Hepatocyte (in vitro differentiated cells): ENCODE data around the gene PNPLA7. TPM values are rescaled to one million over a fixed set of nuclear protein-coding genes. Genes with fewer than 3 reads are reported as not detected.

Experiments used
- DNase-seq: peaks from one replicate; pipeline ENCODE4 v3.0.0-alpha.2; 2016; ENCODE audit warnings: low spot score
- H2AFZ ChIP-seq: fragments of 200-600 bp; sonication (generic); 2 replicates; pipeline ENCODE4 v1.6.0; 2016; ENCODE audit warnings: antibody characterized with exemption, mild to moderate bottlenecking
- H3K27ac ChIP-seq: fragments of 200-600 bp; sonication (generic); 2 replicates; pipeline ENCODE4 v1.5.1; 2016; ENCODE audit warnings: mild to moderate bottlenecking
- H3K27me3 ChIP-seq: fragments of 200-600 bp; sonication (generic); 2 replicates; pipeline ENCODE4 v1.6.1; 2016
- H3K36me3 ChIP-seq: fragments of 200-600 bp; sonication (generic); replicated peaks from 2 replicates; pipeline ENCODE4 v1.5.1; 2016; ENCODE audit warnings: low read depth; ENCODE audit not compliant: insufficient read depth
- H3K4me1 ChIP-seq: fragments of 200-600 bp; sonication (generic); 2 replicates; pipeline ENCODE4 v1.5.1; 2016; ENCODE audit warnings: mild to moderate bottlenecking, moderate library complexity; ENCODE audit not compliant: insufficient read depth
- H3K4me2 ChIP-seq: fragments of 200-600 bp; sonication (generic); 2 replicates; pipeline ENCODE4 v1.6.0; 2016
- H3K4me3 ChIP-seq: fragments of 200-600 bp; sonication (generic); 2 replicates; pipeline ENCODE4 v1.5.1; 2016; ENCODE audit warnings: mild to moderate bottlenecking
- H3K79me2 ChIP-seq: fragments of 200-600 bp; sonication (generic); 2 replicates; pipeline ENCODE4 v1.6.0; 2017; ENCODE audit warnings: mild to moderate bottlenecking
- H3K9me2 ChIP-seq: fragments of 200-600 bp; sonication (generic); replicated peaks from 2 replicates; pipeline ENCODE4 v1.6.0; 2017; ENCODE audit warnings: mild to moderate bottlenecking; ENCODE audit not compliant: insufficient read depth
- H3K9me3 ChIP-seq: fragments of 200-600 bp; sonication (generic); 2 replicates; pipeline ENCODE4 v1.5.1; 2016; ENCODE audit warnings: low read depth, mild to moderate bottlenecking
- H4K20me1 ChIP-seq: fragments of 200-600 bp; sonication (generic); 2 replicates; pipeline ENCODE4 v1.6.0; 2016; ENCODE audit warnings: mild to moderate bottlenecking; ENCODE audit not compliant: insufficient read depth, poor library complexity, severe bottlenecking
- EZH2 ChIP-seq: fragments of 200-600 bp; sonication (generic); IDR thresholded peaks from 2 replicates; pipeline ENCODE4 v1.6.1; 2016; ENCODE audit warnings: antibody characterized with exemption, mild to moderate bottlenecking, borderline replicate concordance
- EZH2phosphoT487 ChIP-seq: fragments of 200-600 bp; sonication (generic); IDR thresholded peaks from one replicate; pipeline ENCODE4 v1.6.1; 2018; ENCODE audit warnings: antibody characterized with exemption, mild to moderate bottlenecking, low read depth, moderate library complexity; ENCODE audit not compliant: unreplicated experiment, severe bottlenecking
- WGBS: methylation state at CpG from one replicate; pipeline ENCODE4 v1.1.6; 2016; ENCODE audit warnings: low lambda C conversion rate; ENCODE audit errors: missing lambda C conversion rate; 5-methylcytosine and 5-hydroxymethylcytosine counted together
- polyA plus RNA-seq: library from polyadenylated mRNA; unstranded; fragments of >200 nt; fragmentation: Nextera tagmentation; extraction: Ambion mirVana; gene quantifications from 2 replicates; pipeline ENCODE4 v1.2.1, GENCODE V29; 2016
- total RNA-seq: library from RNA; depleted of rRNA; stranded (reverse); fragments of >200 nt; gene quantifications from 2 replicates; pipeline ENCODE4 v1.2.3, GENCODE V29; 2014
- TF ChIP-seq, protein P1 (sequence below): fragments of 200-600 bp; sonication (generic); IDR thresholded peaks from 2 replicates; pipeline ENCODE4 v1.5.1; 2016; ENCODE audit warnings: antibody characterized with exemption, mild to moderate bottlenecking; ENCODE audit not compliant: poor library complexity

PNPLA7 gene
- total and polyA plus RNA-seq, 2 experiments from 2014 or later = 0.62 to 0.77 TPM

DNA sequence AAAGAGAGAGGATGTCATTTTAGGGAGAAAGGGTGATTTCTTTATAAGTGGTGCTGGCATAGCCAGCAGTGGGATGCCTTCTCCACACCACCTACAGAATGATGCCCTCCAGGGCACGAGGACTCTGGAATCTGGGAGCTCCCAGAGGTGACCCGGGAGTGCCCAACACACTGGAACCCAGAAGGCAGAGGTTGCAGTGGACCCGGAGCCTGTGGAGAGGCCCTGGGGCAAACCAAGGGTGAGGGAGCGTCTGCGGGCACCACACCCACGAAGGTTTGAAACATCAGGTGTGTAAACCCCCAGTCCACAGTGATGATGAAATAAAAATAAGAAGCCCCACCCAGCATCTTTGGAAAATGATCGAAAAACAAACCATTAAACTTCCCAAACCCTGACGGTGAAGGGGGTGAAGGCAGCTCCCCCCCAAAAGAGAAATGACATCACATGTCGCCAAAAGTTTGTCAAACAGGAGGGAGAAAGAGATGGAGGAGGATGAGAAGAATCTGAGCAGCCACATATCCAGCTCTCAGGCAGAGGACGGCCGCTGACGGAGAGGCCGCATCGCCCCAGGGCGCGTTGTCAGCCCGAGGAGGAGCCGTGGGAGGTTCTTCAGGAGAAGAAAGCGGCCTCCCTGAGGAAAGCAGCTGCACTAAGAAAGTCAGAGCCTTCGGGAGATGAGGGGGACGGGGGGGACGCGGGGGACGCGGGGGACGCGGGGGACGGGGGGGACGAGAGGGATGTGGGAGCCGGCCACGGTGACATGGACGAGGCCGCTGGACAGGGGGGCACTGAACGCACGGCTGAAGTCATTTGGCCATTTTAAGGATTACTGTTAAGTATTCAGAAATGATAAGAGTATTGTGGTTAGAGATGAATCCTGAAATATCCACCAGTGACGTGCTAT lies 47.9 kb downstream of the PNPLA7 start:
- Histone ChIP-seq H3K9me2 (no peaks in the 10 kb centered on the region), H3K9me3 (no peaks in the 10 kb centered on the region), H3K27me3 (no peaks in the 10 kb centered on the region), H4K20me1 (no peaks in the 10 kb centered on the region), H3K79me2 (no peaks in the 10 kb centered on the region), H3K36me3 (no peaks in the 10 kb centered on the region), H3K27ac (no peak overlapping the region), H3K4me2 (no peak overlapping the region), H2AFZ (no peak overlapping the region), H3K4me1 (no peaks in the 10 kb centered on the region), H3K4me3 (no peak overlapping the region)
- DNase-seq = no peak
- WGBS = 78% methylated on average over 20 of the region's 36 CpGs
- TF ChIP-seq, protein P1, sequence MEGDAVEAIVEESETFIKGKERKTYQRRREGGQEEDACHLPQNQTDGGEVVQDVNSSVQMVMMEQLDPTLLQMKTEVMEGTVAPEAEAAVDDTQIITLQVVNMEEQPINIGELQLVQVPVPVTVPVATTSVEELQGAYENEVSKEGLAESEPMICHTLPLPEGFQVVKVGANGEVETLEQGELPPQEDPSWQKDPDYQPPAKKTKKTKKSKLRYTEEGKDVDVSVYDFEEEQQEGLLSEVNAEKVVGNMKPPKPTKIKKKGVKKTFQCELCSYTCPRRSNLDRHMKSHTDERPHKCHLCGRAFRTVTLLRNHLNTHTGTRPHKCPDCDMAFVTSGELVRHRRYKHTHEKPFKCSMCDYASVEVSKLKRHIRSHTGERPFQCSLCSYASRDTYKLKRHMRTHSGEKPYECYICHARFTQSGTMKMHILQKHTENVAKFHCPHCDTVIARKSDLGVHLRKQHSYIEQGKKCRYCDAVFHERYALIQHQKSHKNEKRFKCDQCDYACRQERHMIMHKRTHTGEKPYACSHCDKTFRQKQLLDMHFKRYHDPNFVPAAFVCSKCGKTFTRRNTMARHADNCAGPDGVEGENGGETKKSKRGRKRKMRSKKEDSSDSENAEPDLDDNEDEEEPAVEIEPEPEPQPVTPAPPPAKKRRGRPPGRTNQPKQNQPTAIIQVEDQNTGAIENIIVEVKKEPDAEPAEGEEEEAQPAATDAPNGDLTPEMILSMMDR = no peak
- no peak for TF ChIP-seq EZH2
- no peak for TF ChIP-seq EZH2phosphoT487

DNA sequence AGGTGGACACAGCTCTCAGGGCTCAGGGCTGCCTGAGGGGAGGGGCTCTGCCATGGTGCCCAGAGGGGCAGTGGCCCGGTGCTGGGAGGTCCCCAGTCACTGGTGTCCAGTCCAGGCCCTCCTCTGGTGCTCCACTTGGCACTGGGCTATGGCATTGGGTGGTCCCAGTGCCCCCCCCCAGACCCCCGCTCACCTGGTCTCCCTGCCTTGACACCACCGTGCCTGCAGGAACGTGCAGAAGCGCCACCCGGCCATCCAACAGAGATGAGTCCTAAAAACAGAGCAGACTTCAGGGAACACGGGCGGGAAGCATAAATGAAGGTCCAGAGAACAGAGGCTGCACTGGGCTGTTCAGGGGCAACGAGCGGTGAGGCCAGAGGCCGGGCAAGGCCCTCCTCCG lies 48.7 kb downstream of the PNPLA7 start:
- TF ChIP-seq, protein P1 = no peak
- TF ChIP-seq EZH2 (no peak), EZH2phosphoT487 (no peak)
- Histone ChIP-seq H3K4me2 (no peak overlapping the region), H3K27me3 (no peaks in the 10 kb centered on the region), H3K36me3 (no peaks in the 10 kb centered on the region), H3K4me3 (no peak overlapping the region), H3K9me2 (no peaks in the 10 kb centered on the region), H3K79me2 (no peaks in the 10 kb centered on the region), H3K27ac (no peak overlapping the region), H2AFZ (no peak overlapping the region), H4K20me1 (no peaks in the 10 kb centered on the region), H3K4me1 (no peaks in the 10 kb centered on the region), H3K9me3 (no peaks in the 10 kb centered on the region)
- WGBS = 94% methylated on average over 12 of the region's 12 CpGs
- no peak for DNase-seq

DNA sequence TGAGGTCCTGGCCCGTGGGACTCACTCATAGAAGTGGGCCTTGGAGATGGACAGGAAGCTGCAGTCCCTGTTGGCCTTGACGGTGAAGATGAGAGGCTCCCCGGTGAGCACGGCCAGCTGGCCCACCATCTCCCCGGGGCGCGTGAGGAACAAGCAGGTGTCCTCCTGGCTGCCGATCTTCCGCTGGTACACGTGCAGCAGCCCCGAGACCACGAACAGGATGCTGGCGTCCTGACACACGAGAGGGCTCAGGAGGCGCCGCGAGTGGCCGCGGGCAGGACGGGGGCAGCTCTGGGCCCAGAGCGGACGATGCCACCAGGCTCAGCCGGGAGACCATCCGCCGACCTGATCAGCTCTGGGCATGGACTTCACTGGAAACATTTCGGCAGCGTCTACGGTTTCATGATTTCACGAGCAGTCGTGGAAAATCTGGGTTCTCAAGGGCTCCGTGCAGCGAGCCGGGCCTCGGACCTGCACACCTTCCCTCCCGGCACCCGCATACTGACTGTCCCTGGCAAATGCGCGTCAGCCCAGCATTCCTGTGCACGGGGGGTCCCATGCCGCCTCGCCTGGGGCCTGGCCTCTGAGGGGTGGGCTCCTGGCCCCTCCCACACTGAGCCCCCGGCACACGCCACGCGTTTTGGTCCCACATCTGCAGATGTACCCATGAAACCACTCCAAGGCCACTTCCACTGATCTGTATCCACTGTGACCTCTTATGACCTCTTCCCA lies 49.4 kb downstream of the PNPLA7 start:
- no peaks in the 10 kb centered on the region for H3K27me3 ChIP-seq
- H3K9me3 ChIP-seq = no peaks in the 10 kb centered on the region
- H3K27ac ChIP-seq = no peak overlapping the region
- H3K36me3 ChIP-seq = no peaks in the 10 kb centered on the region
- no peaks in the 10 kb centered on the region for H3K9me2 ChIP-seq
- H3K79me2 ChIP-seq = no peaks in the 10 kb centered on the region
- H4K20me1 ChIP-seq = no peaks in the 10 kb centered on the region
- no peak overlapping the region for H3K4me2 ChIP-seq
- 98% methylated on average over 42 of the region's 45 CpGs for WGBS
- H2AFZ ChIP-seq = no peak overlapping the region
- TF ChIP-seq, protein P1 = no peak
- TF ChIP-seq EZH2phosphoT487 = no peak
- no peak for TF ChIP-seq EZH2
- no peak for DNase-seq
- H3K4me1 ChIP-seq = no peaks in the 10 kb centered on the region
- H3K4me3 ChIP-seq = no peak overlapping the region
